ENCODE measurements around the gene GALNTL6.
"Not testable (repeated sequence)": the region's sequence is repeated elsewhere in the genome, so short reads cannot be mapped to it uniquely, and the experiment has no call there.

GALNTL6 gene

DNA sequence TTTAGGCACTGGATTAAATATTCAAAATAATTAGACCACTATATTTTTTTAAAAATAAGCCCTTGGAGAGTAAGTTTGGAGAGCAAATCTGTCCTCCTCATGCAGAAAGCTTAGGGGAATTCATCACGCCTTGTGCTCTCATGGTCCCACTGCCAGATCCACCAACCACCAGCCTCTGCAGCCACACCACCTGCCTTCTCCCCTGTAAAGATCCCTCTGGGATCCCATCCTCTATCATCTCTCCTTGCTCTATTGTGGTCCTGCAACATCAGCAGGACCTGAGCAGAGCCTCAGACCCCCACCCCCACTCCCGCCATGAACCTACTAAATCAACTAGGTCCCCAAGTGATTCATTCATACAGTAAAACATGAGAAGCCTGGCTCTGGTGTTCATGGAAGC is 872.8 kb downstream of the GALNTL6 start:
- DNase-seq, result no peak

DNA sequence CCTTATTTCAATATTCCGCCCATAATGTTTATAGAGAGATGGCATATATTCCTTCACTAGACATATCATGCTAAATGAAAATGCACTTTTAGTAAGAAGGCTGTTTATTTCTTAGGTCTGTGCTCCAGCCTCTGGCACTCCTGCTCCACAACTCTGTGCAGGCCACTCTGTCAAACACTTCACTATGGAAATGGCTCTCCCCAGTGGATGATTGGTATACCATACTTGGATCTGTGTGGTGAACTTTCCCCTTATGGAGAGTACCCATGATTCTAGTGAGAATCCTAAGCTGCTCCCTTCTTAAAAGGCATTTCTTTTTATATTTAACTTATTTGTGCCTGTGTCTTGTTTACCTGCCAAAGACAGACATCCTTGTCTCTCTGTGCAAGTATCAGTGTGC is 875.3 kb downstream of the GALNTL6 start:
- no peak for DNase-seq

DNA sequence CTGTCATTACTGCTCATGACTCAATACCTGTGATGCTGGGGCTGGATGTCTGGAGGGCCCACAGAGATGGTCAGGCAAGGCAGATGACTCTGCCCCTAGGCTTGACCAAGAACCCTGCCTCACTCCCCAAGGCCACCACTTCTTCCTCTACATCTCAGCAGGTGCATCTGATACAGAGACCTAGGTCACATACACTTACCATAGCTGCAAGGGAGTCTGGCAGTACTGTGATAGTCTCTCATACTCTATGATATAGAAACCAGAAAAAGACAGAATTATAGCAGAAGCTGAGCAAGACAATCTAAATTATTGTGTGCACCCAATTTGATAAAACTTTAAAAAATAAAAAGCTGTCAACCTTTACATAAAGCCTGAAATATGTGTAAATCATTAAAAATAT is 878.3 kb downstream of the GALNTL6 start:
- DNase-seq, result no peak

DNA sequence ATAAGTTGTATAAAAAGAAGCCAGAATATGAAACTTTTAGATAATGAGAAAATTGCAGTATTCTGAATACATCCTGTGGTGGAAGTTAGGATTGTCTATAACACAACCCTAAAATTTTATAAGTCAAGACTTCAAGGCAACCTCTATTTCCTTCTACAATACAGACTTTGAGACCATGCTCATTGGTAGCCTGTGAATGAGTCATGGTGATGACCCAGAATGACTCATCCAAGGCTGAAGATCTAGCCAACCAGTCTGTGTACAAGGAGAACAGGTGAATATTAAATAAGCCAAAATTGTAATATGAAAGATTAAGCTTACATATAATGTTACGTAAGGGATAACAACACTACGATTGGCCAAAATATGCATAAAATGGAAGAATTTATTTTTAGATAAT is 879.5 kb downstream of the GALNTL6 start:
- no peak for DNase-seq

DNA sequence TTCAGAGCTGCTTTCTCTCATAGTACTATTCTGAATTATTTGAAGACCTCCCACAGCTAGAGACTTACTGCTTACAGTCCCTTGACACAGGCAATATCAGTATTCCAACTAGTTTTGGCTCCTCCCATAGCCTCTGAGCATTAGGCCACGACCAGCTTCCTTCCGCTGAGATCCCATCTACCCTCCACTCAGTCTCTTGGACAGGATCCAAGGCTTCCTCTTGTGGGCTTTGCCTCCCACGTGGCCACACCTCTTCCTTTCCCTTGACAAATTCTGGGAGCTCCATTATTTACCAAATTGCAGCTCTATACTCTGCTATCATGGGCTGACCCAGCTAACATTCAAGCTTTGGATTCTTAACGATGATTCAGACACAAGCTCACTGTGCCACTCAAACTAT is 885.1 kb downstream of the GALNTL6 start:
- no peak for DNase-seq

DNA sequence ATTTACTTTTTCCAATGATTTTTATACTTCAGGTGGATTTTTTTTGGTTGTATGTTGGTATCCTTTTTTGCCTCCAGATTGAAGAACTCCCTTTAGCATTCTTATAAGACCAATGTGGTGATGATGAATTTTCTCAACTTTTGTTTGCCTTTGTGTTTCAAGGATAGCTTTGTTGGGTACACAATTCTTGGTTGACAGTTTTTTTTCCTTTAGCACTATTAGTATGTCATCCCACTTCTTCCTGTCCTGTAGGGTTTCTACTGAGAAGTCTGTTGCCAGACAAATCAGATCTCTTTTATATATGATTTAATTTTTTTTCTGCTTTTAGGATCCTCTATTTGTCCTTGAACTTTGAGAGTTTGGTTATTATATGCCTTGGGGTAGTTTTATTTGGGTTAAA is 892.4 kb downstream of the GALNTL6 start:
- DNase-seq, result no peak

DNA sequence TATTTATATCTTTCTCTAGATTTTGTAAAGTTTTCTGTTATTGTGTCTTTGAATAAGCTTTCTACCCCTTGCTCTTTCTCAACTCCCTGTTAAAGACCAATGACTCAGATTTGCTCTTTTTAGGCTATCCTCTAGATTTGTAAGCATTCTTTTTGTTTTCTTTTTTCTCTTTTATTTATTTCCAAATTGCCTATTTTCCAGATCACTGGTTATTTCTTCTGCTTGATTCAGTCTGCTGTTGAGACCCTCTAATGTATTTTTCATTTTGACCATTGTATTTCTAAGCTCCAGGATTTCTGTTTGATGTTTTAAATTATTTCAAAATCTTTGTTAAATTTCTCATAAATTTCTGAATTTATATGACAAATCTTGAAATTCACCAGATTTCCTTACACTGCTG is 892.8 kb downstream of the GALNTL6 start:
- no peak for DNase-seq

DNA sequence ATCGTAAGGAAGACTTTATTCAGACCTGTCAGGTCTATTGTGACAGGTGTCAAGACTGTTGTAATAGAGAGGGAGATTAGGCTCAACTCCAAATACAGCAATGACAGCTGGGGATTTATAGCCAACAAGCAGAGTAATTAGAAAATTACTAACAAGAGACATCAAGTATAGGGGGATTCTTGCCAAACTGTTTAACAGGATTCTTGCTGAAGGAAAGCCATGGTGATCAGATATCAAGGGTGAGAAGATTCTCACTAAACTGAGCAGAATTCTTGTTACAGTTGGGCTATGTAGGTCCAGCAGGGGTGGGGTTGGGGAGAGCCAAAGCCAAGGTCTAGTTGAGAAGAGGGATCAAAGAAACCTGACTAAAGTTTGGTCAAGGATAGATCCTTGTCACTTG is 894.4 kb downstream of the GALNTL6 start:
- DNase-seq, result no peak

DNA sequence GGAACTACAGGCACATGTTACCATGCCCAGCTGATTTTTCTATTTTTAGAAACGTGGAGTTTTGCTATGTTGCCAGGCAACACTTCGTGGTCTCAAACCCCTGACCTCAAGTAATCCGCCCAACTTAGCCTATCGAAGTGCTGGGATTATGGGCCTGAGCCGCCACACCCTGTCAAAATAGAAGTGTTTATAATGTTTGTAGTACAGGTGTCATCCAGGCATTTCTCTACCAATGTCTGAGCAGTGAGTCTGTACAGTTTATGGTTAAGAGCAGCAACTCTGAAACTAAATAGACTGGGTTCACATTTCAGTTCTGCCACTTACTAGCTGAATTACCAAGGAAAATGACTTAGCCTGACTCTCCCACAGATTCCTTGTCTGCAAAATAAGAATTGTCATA is 895.0 kb downstream of the GALNTL6 start:
- DNase-seq, result no peak

DNA sequence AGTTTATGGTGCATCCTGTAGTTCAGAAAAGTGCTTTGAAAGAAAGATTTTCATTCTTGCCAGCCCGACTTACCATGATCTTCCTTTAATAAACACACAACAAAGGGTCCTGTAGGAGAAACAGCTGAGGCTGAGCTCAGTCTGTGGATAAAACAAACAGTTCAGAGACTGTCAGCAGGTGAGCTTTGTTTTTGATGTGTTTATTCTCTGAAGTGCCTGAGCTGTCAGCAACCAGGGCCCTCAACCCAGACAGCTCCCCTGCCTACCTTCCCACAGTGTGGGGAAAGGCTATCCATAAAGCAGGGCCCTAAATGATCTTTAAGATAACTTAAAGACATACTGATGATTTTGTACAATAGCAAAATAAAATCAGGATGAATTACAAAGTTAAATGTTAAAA is 896.2 kb downstream of the GALNTL6 start:
- DNase-seq, result no peak

DNA sequence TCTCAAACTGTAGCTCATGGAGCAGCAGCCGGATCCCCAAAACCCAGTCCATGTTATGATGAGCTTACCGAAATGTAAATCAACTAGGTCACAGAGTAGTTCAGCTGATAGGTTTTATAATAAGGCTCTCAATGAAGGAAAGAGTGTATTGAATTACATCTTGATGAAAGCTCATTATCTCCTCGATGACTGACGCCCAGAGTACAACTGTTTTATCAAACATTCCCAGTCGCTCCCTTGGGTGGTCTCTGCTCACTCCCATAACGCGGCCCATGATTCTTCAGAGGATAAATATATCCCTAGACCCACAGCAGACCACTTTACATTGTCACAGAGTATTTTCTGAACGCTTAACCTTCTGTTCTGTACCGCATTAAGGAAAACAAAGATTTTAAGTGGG is 903.1 kb downstream of the GALNTL6 start:
- DNase-seq, result no peak

DNA sequence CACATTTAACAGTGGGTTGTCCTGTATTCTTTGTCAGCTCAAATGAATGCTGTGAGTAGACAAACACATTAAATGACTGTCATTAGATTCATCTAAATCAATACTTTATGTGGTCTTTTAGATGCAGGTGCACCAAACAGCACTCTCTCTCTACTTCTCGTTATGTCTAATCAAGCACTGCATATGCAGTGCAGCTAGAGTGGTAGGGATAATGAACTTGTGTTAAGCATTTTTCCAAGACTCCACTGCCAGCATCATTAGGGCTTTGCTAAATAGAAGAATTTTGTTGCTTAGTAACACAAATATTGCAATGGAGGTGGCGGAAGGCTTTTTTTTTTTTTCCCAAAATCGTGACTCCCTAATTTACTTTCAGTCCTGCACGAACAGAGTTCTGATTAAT is 908.5 kb downstream of the GALNTL6 start:
- no peak for DNase-seq

DNA sequence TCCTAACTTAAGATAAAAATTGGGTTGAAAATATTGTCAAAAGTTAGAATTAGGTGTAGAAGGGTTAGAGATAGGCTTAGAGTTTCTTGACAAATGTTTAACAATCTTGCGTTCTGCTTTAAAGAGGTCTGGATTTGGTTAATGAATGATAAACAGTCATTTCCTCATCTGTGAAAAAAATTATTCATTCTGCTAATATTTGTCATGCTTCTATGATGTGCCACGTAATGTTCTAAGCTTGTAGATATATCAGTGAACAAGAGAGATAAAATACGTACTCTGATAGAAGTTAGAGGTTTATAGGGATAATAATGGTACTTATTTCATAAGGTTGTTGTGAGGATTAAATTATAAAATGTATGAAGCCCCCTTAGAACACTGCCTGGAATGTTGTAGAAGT is 912.4 kb downstream of the GALNTL6 start:
- no peak for DNase-seq

DNA sequence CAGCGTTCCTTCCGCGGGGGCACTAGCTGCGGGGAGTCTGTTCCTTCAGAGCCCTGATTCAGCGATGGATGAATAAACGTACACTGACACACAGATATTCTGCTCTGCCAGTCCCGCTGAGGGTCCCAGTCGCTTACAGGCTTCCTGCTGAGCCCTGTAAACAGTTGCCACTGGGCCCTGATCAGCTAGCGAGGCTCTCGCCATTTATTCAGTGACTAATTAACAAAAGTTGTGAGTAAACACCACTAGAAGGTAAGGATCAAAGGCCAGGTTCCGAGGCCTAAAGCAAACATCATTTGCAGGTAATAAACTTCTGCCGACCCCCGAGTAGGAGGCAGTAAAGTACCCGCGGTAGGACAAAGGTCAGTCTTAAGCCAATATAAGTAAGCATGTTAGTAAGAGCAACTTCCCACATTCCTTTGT is 912.8 kb downstream of the GALNTL6 start:
- no peak for DNase-seq

DNA sequence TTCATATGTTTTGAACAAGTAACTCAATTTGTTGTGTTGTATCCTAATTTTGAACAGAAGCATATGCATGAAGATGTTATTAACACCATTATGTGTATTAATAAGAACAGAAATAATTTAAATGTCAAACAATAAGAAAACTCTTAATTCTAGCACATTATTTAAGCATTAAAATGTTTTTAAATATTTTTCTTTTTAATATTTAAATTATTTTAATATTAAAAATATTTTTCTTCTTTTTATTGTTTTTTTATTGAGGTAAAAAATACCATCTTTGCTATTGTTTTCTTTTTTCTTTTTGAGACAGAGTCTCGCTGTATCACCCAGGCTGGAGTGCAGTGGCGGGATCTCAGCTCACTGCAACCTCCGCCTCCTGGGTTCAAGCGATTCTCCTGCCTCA is 914.4 kb downstream of the GALNTL6 start:
- DNase-seq, result no peak

DNA sequence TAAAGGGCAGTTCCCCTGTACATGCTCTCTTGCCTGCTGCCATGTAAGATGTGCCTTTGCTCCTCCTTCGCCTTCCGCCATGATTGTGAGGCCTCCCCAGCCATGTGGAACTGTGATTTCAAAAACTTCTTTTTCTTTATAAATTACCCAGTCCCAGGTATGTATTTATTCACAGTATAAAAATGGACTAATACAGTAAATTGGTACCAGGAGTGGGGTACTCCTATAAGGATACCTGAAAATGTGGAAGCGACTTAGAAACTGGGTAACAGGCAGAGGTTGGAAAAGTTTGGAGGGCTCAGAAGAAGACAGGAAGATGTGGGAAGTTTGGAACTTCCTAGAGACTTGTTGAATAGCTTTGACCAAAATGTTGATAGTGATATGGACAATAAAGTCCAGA is 920.4 kb downstream of the GALNTL6 start:
- DNase-seq, result not testable (repeated sequence)

DNA sequence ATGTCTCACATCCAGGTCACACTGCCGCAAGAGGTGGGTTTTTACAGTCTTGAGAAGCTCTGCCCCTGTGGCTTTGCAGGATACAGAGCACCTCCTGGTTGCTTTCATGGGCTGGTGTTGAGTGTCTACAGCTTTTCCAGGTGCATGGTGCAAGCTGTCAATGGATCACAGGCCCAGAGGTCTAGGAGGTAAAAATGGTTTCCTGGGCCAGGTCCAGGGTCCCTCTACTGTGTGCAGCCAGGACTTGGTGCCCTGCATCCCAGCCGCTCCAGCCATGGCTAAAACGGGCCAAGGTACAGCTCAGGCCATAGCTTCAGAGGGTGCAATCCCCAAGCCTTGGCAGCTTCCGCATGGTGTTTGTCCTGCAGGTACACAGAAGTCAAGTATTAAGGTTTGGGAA is 921.4 kb downstream of the GALNTL6 start:
- DNase-seq, result no peak

DNA sequence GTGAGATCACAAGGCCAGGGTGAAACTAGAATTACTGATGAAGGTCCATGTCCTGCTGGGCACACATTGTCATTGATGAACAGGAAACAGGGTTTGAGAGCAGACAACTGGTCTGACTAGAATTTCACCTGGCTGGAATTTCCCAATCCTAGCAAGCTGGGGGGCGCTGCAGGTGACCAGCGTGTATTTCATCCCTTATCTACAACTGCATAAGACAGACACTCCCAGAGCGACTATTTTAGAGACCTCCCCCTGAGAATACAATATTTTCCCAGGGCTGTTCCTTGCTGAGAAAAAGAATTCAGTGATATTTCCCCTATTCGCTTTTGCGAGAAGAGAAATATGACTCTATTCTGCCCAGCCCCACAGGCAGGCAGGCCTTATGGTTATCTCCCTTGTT is 922.8 kb downstream of the GALNTL6 start:
- no peak for DNase-seq

DNA sequence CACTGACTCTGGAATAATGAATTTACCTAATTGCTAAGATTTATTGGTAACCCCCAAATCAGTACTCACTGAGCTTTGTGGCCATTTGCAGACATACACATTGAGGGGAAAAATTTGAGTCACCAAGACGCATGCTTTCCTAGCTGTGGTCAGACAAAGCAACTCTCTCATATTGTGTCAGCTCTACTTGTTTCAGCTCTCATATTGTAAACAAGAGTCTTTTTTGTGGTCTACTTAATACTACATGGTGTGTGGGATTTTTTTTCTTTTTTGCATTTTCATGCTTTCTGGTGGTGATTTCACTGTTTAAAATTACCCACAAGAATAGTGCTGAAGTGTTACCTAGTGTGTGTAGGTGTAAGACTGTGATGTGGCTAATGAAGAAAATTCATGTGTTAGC is 927.2 kb downstream of the GALNTL6 start:
- no peak for DNase-seq

DNA sequence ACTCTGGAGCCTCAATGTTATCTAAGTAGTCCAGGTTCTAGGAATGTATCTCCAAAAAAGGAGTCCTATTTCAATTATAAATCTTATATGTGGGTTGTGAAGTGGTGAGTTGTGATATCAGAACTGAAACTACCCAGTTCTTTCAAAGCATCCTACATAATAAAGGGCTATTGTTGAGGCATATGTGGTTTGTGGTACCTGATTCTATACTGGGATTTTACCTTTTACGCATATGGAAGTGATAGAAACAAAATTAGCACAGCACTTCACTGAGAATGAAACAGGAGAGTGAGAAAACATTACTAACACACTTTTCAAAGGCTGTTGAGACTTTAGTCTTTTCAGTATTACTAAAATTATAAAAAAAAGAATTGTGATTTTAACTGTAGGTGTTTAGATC is 937.7 kb downstream of the GALNTL6 start:
- no peak for DNase-seq

DNA sequence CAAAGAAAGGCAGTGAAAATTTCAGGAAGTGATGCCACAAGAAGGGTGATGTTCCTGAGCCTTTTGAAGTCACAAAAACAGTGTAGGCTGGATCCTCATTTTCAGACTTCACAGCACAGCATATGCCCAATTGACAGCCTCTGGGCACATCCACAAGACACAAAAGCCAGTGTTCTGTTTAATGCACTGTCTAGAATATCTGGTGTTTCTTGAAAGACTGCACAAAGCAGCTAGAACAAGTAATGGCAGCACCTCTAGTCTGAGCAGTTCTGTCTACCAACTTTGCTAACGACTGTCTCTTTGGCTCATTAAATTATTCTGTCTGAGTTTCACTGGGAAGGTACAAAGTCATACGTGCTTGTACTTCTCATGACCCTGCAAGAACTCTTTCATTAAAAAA is 938.3 kb downstream of the GALNTL6 start:
- no peak for DNase-seq

DNA sequence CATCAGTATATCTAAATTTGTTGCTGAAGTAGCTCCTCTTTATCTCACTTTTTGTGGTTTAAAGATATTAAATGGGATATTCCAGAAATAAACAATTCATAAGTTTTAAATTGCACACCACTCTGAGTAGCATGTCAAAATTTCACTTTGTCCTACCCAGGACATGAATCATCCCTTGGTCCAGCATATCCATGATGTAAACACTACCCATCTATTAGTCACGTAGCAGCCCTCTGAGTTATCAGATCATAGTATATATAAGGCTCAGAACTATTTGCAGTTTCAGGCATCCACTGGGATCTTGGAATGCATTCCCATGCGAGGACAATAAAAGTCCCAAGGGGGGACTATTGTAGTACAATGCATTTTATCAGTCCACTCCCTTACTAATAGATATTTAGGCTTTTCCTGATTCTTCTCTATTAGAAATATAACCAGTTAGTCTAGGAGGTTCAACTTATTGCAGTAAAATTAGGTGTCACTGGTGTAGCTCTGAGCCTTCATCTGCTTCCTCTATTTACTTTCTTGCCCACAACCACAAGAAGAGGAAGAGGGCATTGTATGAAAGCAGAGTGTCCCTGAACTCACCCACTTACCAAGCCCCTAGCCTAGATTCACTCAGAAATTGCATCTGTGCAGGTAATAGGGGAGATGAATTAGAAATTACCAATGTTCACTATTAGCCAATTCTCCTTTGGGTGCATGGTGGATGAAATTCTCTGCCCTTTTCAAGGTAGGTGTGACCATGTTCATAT is 945.6 kb downstream of the GALNTL6 start:
- no peak for DNase-seq

DNA sequence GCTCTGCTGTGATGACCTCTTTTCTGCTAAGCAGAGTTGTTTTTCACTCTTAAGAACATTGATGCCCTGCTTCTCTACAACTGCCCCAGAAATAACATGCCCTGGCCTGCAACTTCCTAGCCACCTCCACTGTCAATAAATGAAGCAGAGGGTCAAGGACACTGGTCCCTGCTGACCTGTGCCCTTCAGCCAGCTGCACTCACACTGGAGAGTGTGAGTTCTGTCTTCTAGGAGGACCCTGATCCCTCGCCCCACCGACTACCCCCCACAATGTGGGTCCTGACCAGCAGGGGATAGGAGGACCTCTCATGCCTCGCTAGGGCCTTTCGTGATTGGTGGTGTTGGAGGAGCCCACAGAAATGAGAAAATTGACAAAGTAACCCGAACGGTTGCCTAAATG is 947.3 kb downstream of the GALNTL6 start:
- DNase-seq, result no peak

DNA sequence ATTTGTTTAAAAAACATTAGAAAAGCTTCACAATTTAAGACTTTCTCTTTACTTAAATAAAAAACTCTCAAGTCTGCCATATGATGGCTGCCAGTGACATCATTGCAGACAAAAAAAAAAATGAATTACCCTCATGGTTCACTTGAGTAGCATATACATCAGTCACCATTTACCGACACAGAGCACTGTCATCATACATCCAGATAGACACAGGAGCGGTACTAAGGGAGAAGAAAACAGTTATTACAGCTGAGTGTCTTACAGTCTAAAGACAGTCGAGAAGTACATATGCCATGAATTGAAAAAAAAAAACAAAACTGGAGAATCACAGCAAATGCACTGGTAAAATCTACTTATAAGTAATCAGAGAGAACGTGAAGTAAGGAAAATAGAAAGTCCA is 949.7 kb downstream of the GALNTL6 start:
- no peak for DNase-seq

DNA sequence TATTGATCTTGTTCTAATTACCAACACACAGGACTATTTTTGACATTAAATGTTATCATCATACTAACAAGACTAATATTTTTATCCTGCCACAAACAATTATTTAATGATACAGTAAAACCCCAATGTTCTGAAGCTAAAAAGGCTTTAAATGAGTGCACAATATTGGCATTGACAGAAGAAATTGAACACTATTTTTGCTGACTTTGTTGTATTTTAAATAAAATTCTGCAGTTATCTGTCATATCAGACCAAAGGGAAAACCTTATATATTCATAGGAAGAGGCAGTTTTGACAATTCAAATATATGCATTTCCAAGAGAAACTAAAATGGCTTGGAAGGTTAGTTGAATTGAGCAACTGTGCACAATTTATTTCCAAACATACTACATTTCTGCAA is 957.6 kb downstream of the GALNTL6 start:
- DNase-seq, result no peak

DNA sequence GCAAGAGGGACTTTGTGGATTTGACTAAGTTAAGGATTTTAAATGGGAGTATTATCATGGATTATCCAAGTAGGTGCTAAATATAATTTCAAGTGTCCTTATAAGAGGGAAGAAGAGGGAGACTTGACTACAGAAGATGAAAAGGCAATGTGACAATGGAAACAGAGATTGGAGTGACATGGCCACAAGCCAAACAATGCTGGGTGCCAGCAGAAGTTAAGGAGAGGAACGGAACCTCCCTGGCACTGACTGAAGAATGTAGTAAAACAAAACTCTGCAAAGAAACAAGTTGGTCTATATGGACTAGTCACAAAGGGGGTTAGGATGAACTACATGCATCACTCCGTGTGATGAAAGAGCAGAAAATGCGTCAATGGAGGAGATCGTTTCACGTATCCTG is 959.6 kb downstream of the GALNTL6 start:
- no peak for DNase-seq

All from CD4-positive, alpha-beta T cell treated with Interleukin-21 for 1 hour (primary cell).